Natural killer cell (primary cell): ENCODE measurements around the gene GRB10. TPM values are rescaled to one million over a fixed set of nuclear protein-coding genes. Genes with fewer than 3 reads are reported as not detected.

ENCODE experiments used
- ATAC-seq, 3 donors: fragments of 150-1000 bp in 2 of 3; fragments of 200-7000 bp in 1 of 3; cut with Tn5 transposase; 1 replicate in 1 of 3; 2 replicates in 2 of 3; pipeline ENCODE4 v1.10.0; 2021; ENCODE audit warnings: mild to moderate bottlenecking in 2 of 3, moderate library complexity in 2 of 3
- DNase-seq, 2 donors: peaks; one replicate each; pipeline versions ENCODE4 v3.0.0 to v3.0.0-alpha.2; 2013 to 2021; ENCODE audit warnings: mixed read lengths in 1 of 2
- H3K27ac ChIP-seq: one replicate; pipeline ENCODE4 v1.5.1; 2013; ENCODE audit warnings: mild to moderate bottlenecking, low read length
- H3K27me3 ChIP-seq: one replicate; pipeline ENCODE4 v1.6.1; 2013; ENCODE audit warnings: low read length; ENCODE audit not compliant: control insufficient read depth, insufficient read depth
- H3K36me3 ChIP-seq: one replicate; pipeline ENCODE4 v1.6.1; 2013; ENCODE audit warnings: low read length; ENCODE audit not compliant: control insufficient read depth, insufficient read depth
- H3K4me1 ChIP-seq: one replicate; pipeline ENCODE4 v1.6.1; 2013; ENCODE audit warnings: low read length; ENCODE audit not compliant: control insufficient read depth, insufficient read depth
- H3K4me3 ChIP-seq: one replicate; pipeline ENCODE4 v1.5.1; 2013; ENCODE audit warnings: low read length
- H3K9me3 ChIP-seq: one replicate; pipeline ENCODE4 v1.6.1; 2013; ENCODE audit warnings: low read length; ENCODE audit not compliant: control insufficient read depth, insufficient read depth
- H3K27ac Mint-ChIP-seq, 2 donors: one replicate each; pipeline ENCODE4 v1.8.0; 2022; ENCODE audit warnings: mild to moderate bottlenecking in 2 of 2, mixed read lengths in 2 of 2, moderate library complexity in 1 of 2
- H3K27me3 Mint-ChIP-seq, 2 donors: one replicate each; pipeline ENCODE4 v1.8.0; 2022; ENCODE audit warnings: low read depth in 2 of 2, mixed read lengths in 2 of 2
- H3K36me3 Mint-ChIP-seq: one replicate; pipeline ENCODE4 v1.8.0; 2022; ENCODE audit warnings: mixed read lengths
- H3K4me1 Mint-ChIP-seq, 2 donors: one replicate each; pipeline ENCODE4 v1.8.0; 2022; ENCODE audit warnings: mixed read lengths in 2 of 2
- H3K4me3 Mint-ChIP-seq: one replicate; pipeline ENCODE4 v1.8.0; 2022; ENCODE audit warnings: mild to moderate bottlenecking, moderate library complexity, mixed read lengths
- H3K9me3 Mint-ChIP-seq, 2 donors: one replicate each; pipeline ENCODE4 v1.8.0; 2022; ENCODE audit warnings: mixed read lengths in 2 of 2
- CTCF ChIP-seq: fragments of 200-600 bp; IDR thresholded peaks from one replicate; pipeline ENCODE4 v1.8.0; 2022; ENCODE audit warnings: antibody characterized with exemption
- WGBS: methylation state at CpG from one replicate; pipeline ENCODE4 v1.1.7; 2013; ENCODE audit warnings: missing lambda C conversion rate; ENCODE audit not compliant: insufficient coverage; 5-methylcytosine and 5-hydroxymethylcytosine counted together
- intact Hi-C: fragments of 100-400 bp; cut with micrococcal nuclease; formaldehyde crosslinking; loops from one replicate; pipeline ENCODE4 v1.14.2; 2022
- total RNA-seq, 4 donors: library from RNA; stranded (reverse); fragments of 120-200 nt in 1 of 4; gene quantifications; one replicate each; pipeline versions ENCODE4 v1.2.3 to v1.2.4, GENCODE V29; 2013 to 2022

Gene GRB10
- total RNA-seq, 3 donors from 2014 or later (not counting 1 experiment from before 2014, with no cell fraction given) = 0.16 to 24.4 (median 1.4) TPM

GRCh38 chr7:50664461-50664922, 118.2 kb downstream of the GRB10 start:
- H3K36me3 ChIP-seq = no peaks in the 10 kb centered on the region
- DNase-seq = no peak
- no peak overlapping the region for H3K27ac ChIP-seq
- no peak overlapping the region for H3K4me3 Mint-ChIP-seq
- intact Hi-C loops = no loop called here
- H3K4me1 Mint-ChIP-seq = peaks cover 41% of the 10 kb centered on the region in 2 donors
- no peaks in the 10 kb centered on the region for H3K27me3 ChIP-seq
- no peak for TF ChIP-seq CTCF
- H3K27ac Mint-ChIP-seq = no peak overlapping the region
- H3K4me1 ChIP-seq = peaks cover 51% of the 10 kb centered on the region
- H3K36me3 Mint-ChIP-seq = no peaks in the 10 kb centered on the region
- no peaks in the 10 kb centered on the region for H3K9me3 Mint-ChIP-seq
- no peak for ATAC-seq
- 50% methylated on average over 9 of the region's 9 CpGs for WGBS
- no peak overlapping the region for H3K4me3 ChIP-seq
- H3K9me3 ChIP-seq = no peaks in the 10 kb centered on the region
- peaks cover 0 to 4% of the 10 kb centered on the region in 2 donors for H3K27me3 Mint-ChIP-seq

GRCh38 chr7:50663396-50664102, 119.1 kb downstream of the GRB10 start:
- H3K9me3 Mint-ChIP-seq = no peaks in the 10 kb centered on the region
- Histone ChIP-seq H3K36me3 (no peaks in the 10 kb centered on the region), H3K4me3 (no peak overlapping the region), H3K27me3 (no peaks in the 10 kb centered on the region), H3K4me1 (peaks cover 55% of the 10 kb centered on the region), H3K9me3 (no peaks in the 10 kb centered on the region), H3K27ac (no peak overlapping the region)
- peak overlapping the region in 1 of 2 donors; percentile 57 for H3K27ac Mint-ChIP-seq
- TF ChIP-seq CTCF = no peak
- H3K27me3 Mint-ChIP-seq = no peaks in the 10 kb centered on the region
- DNase-seq = no peak
- 80% methylated on average over 8 of the region's 8 CpGs for WGBS
- peaks cover 42 to 43% of the 10 kb centered on the region in 2 donors for H3K4me1 Mint-ChIP-seq
- no peaks in the 10 kb centered on the region for H3K36me3 Mint-ChIP-seq
- ATAC-seq = no peak
- intact Hi-C loops = no loop called here
- peak overlapping the region; percentile 49 for H3K4me3 Mint-ChIP-seq

- H3K9me3 Mint-ChIP-seq = no peaks in the 10 kb centered on the region
- H3K4me1 Mint-ChIP-seq = peaks cover 42 to 43% of the 10 kb centered on the region in 2 donors
- DNase-seq (no peak), ATAC-seq (no peak)
- Histone ChIP-seq H3K9me3 (no peaks in the 10 kb centered on the region), H3K36me3 (no peaks in the 10 kb centered on the region), H3K27me3 (no peaks in the 10 kb centered on the region), H3K4me3 (no peak overlapping the region), H3K27ac (no peak overlapping the region), H3K4me1 (peaks cover 55% of the 10 kb centered on the region)
- no peaks in the 10 kb centered on the region for H3K27me3 Mint-ChIP-seq
- peak overlapping the region; percentile 29 to 57 for H3K27ac Mint-ChIP-seq
- H3K36me3 Mint-ChIP-seq = no peaks in the 10 kb centered on the region
- H3K4me3 Mint-ChIP-seq = peak overlapping the region; percentile 49
- intact Hi-C loops = no loop called here
- WGBS = 100% methylated on average over 2 of the region's 2 CpGs
- TF ChIP-seq CTCF = no peak
Measured at GRCh38 chr7:50662996-50663395, 119.7 kb downstream of the GRB10 start.
